Fibroblast of lung (primary cell): ENCODE results near the gene HBG1. TPM values are rescaled to one million over a fixed set of nuclear protein-coding genes. Genes with fewer than 3 reads are reported as not detected.

Experiments used
- DNase-seq, 2 donors: peaks; one replicate each; pipeline versions ENCODE4 v3.0.0 to v3.0.0-alpha.2; 2010; ENCODE audit warnings: low read depth in 2 of 2
- H2AFZ ChIP-seq: 2 replicates; pipeline ENCODE4 v1.5.1; 2012; ENCODE audit warnings: low read length, control low read depth, inconsistent platforms
- H3K27ac ChIP-seq: 2 replicates; pipeline ENCODE4 v1.5.1; 2011; ENCODE audit warnings: low read length, control low read depth; ENCODE audit not compliant: insufficient read depth
- H3K27me3 ChIP-seq: 2 replicates; pipeline ENCODE4 v1.5.1; 2011; ENCODE audit warnings: mild to moderate bottlenecking, low read length; ENCODE audit not compliant: control insufficient read depth, insufficient read depth
- H3K36me3 ChIP-seq: 2 replicates; pipeline ENCODE4 v1.5.1; 2011; ENCODE audit warnings: low read length; ENCODE audit not compliant: control insufficient read depth, insufficient read depth
- H3K4me1 ChIP-seq: 2 replicates; pipeline ENCODE4 v1.5.1; 2011; ENCODE audit warnings: low read length; ENCODE audit not compliant: control insufficient read depth, insufficient read depth; ENCODE audit errors: extremely low read depth
- H3K4me2 ChIP-seq: 2 replicates; pipeline ENCODE4 v1.5.1; 2011; ENCODE audit warnings: low read length, control low read depth; ENCODE audit not compliant: insufficient read depth; ENCODE audit errors: extremely low read depth
- H3K4me3 ChIP-seq, 4 experiments: fragments of 200-600 bp in 1 of 4; sonication (generic) in 1 of 4; replicated peaks in 1 of 4; 2 replicates each; pipeline ENCODE4 v1.5.1; 2011 to 2016; ENCODE audit warnings: low read length in 4 of 4, low read depth in 3 of 4, mild to moderate bottlenecking in 3 of 4, control low read depth in 2 of 4, inconsistent platforms in 1 of 4, mixed read lengths in 1 of 4; ENCODE audit not compliant: insufficient read depth in 1 of 4; ENCODE audit errors: control extremely low read depth in 1 of 4
- H3K79me2 ChIP-seq: 2 replicates; pipeline ENCODE4 v1.5.1; 2012; ENCODE audit warnings: mild to moderate bottlenecking, low read length, inconsistent platforms; ENCODE audit not compliant: control insufficient read depth, insufficient read depth
- H3K9ac ChIP-seq: 2 replicates; pipeline ENCODE4 v1.5.1; 2011; ENCODE audit warnings: mild to moderate bottlenecking, low read length, control low read depth; ENCODE audit not compliant: insufficient read depth
- H3K9me3 ChIP-seq: 2 replicates; pipeline ENCODE4 v1.5.1; 2012; ENCODE audit warnings: low read depth, low read length; ENCODE audit not compliant: control insufficient read depth, insufficient read depth
- H4K20me1 ChIP-seq: 2 replicates; pipeline ENCODE4 v1.5.1; 2011; ENCODE audit warnings: low read length; ENCODE audit not compliant: control insufficient read depth, insufficient read depth; ENCODE audit errors: extremely low read depth
- EZH2 ChIP-seq: IDR thresholded peaks from 2 replicates; pipeline ENCODE4 v1.5.1; 2012; ENCODE audit warnings: low read length, control low read depth, mild to moderate bottlenecking; ENCODE audit errors: missing control alignments
- polyA plus RNA-seq, 2 donors: library from polyadenylated mRNA; depleted of rRNA in 1 of 2; stranded (reverse) in 1 of 2; unstranded in 1 of 2; fragments of >200 nt; gene quantifications; 2 replicates each; pipeline ENCODE4 v1.2.1, GENCODE V29; 2011 to 2012; ENCODE audit warnings: missing spikeins in 1 of 2
- total RNA-seq: library from RNA; depleted of rRNA; stranded (reverse); fragments of >200 nt; gene quantifications from 2 replicates; pipeline ENCODE4 v1.2.1, GENCODE V29; 2014
- TF ChIP-seq, protein P1 (sequence below), 2 donors: IDR thresholded peaks in 1 of 2; conservative IDR thresholded peaks in 1 of 2; 1 replicate in 1 of 2; 2 replicates in 1 of 2; pipeline ENCODE4 v1.5.1; 2011 to 2012; ENCODE audit warnings: low read length in 2 of 2, control low read depth in 1 of 2, inconsistent platforms in 1 of 2, low read depth in 1 of 2, mild to moderate bottlenecking in 1 of 2

The HBG1 gene
- total and polyA plus RNA-seq, 2 donors (not counting 1 experiment from before 2014, with no cell fraction given) = 0.41 TPM; not detected in 1

- H3K27me3 ChIP-seq = no peaks in the 10 kb centered on the region
- H4K20me1 ChIP-seq = no peaks in the 10 kb centered on the region
- no peak overlapping the region for H3K9ac ChIP-seq
- no peaks in the 10 kb centered on the region for H3K36me3 ChIP-seq
- H2AFZ ChIP-seq = no peak overlapping the region
- H3K27ac ChIP-seq = no peak overlapping the region
- H3K4me3 ChIP-seq = no peak overlapping the region
- DNase-seq = no peak
- no peaks in the 10 kb centered on the region for H3K79me2 ChIP-seq
- no peaks in the 10 kb centered on the region for H3K9me3 ChIP-seq
- no peak for TF ChIP-seq EZH2
- H3K4me1 ChIP-seq = peaks cover 7% of the 10 kb centered on the region
- no peak overlapping the region for H3K4me2 ChIP-seq
These were observed 19.4 kb downstream of the HBG1 start for GRCh38 chr11:5230266-5230665.

DNA sequence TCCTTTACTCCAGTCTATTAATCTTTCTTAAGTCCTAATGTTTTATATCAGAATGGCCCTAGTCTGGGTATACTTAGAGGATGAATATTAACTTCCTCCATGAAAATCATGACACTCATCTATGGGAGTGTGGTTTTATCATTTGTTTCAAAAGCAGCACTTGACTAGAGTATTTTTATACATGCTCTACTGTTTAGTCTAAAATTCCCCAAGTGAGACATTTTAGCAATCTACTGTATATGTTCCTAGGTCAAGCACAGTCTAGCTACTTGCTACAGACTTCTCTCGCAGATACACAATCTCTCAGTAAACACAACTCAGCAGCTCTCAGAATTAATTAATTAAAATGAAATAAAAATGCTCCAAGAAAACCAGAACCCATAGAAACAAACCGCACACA, 19.9 kb downstream of the HBG1 start:
- Histone ChIP-seq H4K20me1 (no peaks in the 10 kb centered on the region), H3K36me3 (no peaks in the 10 kb centered on the region), H2AFZ (no peak overlapping the region), H3K27ac (no peak overlapping the region), H3K9me3 (no peaks in the 10 kb centered on the region), H3K79me2 (no peaks in the 10 kb centered on the region), H3K4me2 (no peak overlapping the region), H3K9ac (no peak overlapping the region), H3K4me3 (no peak overlapping the region), H3K27me3 (no peaks in the 10 kb centered on the region), H3K4me1 (peaks cover 7% of the 10 kb centered on the region)
- DNase-seq = no peak
- TF ChIP-seq, protein P1, sequence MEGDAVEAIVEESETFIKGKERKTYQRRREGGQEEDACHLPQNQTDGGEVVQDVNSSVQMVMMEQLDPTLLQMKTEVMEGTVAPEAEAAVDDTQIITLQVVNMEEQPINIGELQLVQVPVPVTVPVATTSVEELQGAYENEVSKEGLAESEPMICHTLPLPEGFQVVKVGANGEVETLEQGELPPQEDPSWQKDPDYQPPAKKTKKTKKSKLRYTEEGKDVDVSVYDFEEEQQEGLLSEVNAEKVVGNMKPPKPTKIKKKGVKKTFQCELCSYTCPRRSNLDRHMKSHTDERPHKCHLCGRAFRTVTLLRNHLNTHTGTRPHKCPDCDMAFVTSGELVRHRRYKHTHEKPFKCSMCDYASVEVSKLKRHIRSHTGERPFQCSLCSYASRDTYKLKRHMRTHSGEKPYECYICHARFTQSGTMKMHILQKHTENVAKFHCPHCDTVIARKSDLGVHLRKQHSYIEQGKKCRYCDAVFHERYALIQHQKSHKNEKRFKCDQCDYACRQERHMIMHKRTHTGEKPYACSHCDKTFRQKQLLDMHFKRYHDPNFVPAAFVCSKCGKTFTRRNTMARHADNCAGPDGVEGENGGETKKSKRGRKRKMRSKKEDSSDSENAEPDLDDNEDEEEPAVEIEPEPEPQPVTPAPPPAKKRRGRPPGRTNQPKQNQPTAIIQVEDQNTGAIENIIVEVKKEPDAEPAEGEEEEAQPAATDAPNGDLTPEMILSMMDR (conservative IDR thresholded peaks at IDR 0.05 in 1 of 2, IDR thresholded peaks at IDR 0.05 in 1 of 2; ENCODE audit: low read depth in 1 of 2, low read length in 2 of 2) = no peak
- no peak for TF ChIP-seq EZH2

GRCh38 chr11:5229356-5229755, 20.3 kb downstream of the HBG1 start:
- H3K4me3 ChIP-seq = no peak overlapping the region
- peaks cover 6% of the 10 kb centered on the region for H3K4me1 ChIP-seq
- TF ChIP-seq EZH2 = no peak
- TF ChIP-seq, protein P1 (conservative IDR thresholded peaks at IDR 0.05 in 1 of 2, IDR thresholded peaks at IDR 0.05 in 1 of 2; ENCODE audit: low read depth in 1 of 2, low read length in 2 of 2) = no peak
- H3K36me3 ChIP-seq = no peaks in the 10 kb centered on the region
- H3K79me2 ChIP-seq = no peaks in the 10 kb centered on the region
- DNase-seq = no peak
- no peak overlapping the region for H3K27ac ChIP-seq
- no peak overlapping the region for H3K9ac ChIP-seq
- H3K9me3 ChIP-seq = no peaks in the 10 kb centered on the region
- H4K20me1 ChIP-seq = no peaks in the 10 kb centered on the region
- no peak overlapping the region for H2AFZ ChIP-seq
- H3K4me2 ChIP-seq = no peak overlapping the region
- H3K27me3 ChIP-seq = no peaks in the 10 kb centered on the region
